ENCODE measurements around the gene ATP10A. TPM values are rescaled to one million over a fixed set of nuclear protein-coding genes. Genes with fewer than 3 reads are reported as not detected.

Gene ATP10A
- polyA plus RNA-seq, 3 donors, result 0.71 to 3.9 (median 0.92) TPM

DNA sequence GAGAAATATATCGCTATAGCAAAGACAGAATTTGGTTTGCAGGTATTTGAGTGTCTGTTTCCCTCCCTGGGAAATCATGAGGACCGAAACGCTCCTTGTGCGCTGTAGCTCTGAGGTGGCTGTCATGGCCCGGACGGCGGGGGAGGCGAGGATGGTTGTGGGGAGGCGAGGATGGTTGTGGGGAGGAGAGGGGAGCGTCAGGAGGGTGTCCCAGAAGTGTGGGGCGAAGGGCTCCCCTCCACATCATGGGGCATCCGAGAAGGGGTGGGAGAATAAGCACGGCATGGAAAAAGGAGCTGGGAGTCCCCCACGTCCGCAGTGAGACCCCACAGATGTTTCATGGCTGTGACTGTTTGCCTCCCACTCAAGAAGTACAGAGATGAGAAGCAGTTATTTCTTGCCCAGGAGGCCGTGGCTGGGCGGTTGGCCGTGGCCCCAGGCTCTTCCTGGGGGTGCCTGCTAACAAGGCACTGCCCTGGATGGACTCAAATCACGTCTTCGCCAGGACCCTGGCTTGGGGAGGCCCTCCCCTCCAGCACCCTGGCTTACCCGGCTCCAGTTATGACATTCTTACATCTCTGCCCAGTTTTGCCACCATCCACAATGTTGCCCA, 947 bp upstream of the ATP10A start:
- Mint-ChIP-seq H3K27me3 (ENCODE audit: low read depth in 3 of 3) (peaks cover 30 to 50% (median 31%) of the 10 kb centered on the region in 3 donors), H3K4me3 (peak overlapping the region; percentile 81 to 87), H3K4me1 (peaks cover 38% of the 10 kb centered on the region), H3K9me3 (peaks cover 0 to 9% (median 0%) of the 10 kb centered on the region in 7 donors), H3K27ac (no peak overlapping the region), H3K36me3 (peaks cover 3 to 10% of the 10 kb centered on the region in 2 donors)
- DNase-seq, result no peak
- H3K4me2 ChIP-seq (replicated peaks; ENCODE audit: extremely low read depth, low read length, poor library complexity, severe bottlenecking), result peak overlapping the region; percentile 98
- H2AFZ ChIP-seq (ENCODE audit: insufficient read depth, low read depth, low read length, poor library complexity, severe bottlenecking), result peak overlapping the region; percentile 89
- H3K27ac ChIP-seq (ENCODE audit: low read depth in 1 of 2, low read length in 2 of 2), result no peak overlapping the region
- H3K79me2 ChIP-seq (ENCODE audit: insufficient read depth, low read length), result peaks cover 15% of the 10 kb centered on the region
- 84% methylated on average over 16 of the region's 21 CpGs for WGBS (ENCODE audit: insufficient coverage)
- H3K9me3 ChIP-seq (replicated peaks in 1 of 2; ENCODE audit: control insufficient read depth in 1 of 2, insufficient read depth in 1 of 2, low read length in 2 of 2), result no peaks in the 10 kb centered on the region
- intact Hi-C loops (cut with micrococcal nuclease), result no loop called here
- H3K4me3 ChIP-seq (replicated peaks in 1 of 3; ENCODE audit: low read depth in 2 of 3, low read length in 3 of 3), result peak overlapping the region in 2 of 3 experiments; percentile 57 to 87
- H3K36me3 ChIP-seq (replicated peaks in 1 of 2; ENCODE audit: control insufficient read depth in 1 of 2, insufficient read depth in 2 of 2, low read length in 2 of 2), result no peaks in the 10 kb centered on the region
- H3K27me3 ChIP-seq (ENCODE audit: control insufficient read depth in 2 of 2, insufficient read depth in 2 of 2, low read length in 2 of 2), result peaks cover 0 to 28% of the 10 kb centered on the region in 2 donors
- TF ChIP-seq, protein P1, sequence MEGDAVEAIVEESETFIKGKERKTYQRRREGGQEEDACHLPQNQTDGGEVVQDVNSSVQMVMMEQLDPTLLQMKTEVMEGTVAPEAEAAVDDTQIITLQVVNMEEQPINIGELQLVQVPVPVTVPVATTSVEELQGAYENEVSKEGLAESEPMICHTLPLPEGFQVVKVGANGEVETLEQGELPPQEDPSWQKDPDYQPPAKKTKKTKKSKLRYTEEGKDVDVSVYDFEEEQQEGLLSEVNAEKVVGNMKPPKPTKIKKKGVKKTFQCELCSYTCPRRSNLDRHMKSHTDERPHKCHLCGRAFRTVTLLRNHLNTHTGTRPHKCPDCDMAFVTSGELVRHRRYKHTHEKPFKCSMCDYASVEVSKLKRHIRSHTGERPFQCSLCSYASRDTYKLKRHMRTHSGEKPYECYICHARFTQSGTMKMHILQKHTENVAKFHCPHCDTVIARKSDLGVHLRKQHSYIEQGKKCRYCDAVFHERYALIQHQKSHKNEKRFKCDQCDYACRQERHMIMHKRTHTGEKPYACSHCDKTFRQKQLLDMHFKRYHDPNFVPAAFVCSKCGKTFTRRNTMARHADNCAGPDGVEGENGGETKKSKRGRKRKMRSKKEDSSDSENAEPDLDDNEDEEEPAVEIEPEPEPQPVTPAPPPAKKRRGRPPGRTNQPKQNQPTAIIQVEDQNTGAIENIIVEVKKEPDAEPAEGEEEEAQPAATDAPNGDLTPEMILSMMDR (IDR thresholded peaks at IDR 0.05), result no peak
- peak overlapping the region; percentile 69 for H3K9ac ChIP-seq (ENCODE audit: insufficient read depth, low read length, poor library complexity, severe bottlenecking)
- H3K4me1 ChIP-seq (ENCODE audit: control insufficient read depth in 1 of 2, insufficient read depth in 2 of 2, low read length in 2 of 2), result peaks cover 36 to 45% of the 10 kb centered on the region in 2 donors
- no peaks in the 10 kb centered on the region for H4K20me1 ChIP-seq (ENCODE audit: insufficient read depth, low read length)

- peaks cover 39 to 49% of the 10 kb centered on the region in 2 donors for H3K4me1 ChIP-seq (ENCODE audit: control insufficient read depth in 1 of 2, insufficient read depth in 2 of 2, low read length in 2 of 2)
- peak overlapping the region; percentile 98 for H3K4me2 ChIP-seq (replicated peaks; ENCODE audit: extremely low read depth, low read length, poor library complexity, severe bottlenecking)
- peaks cover 0 to 9% (median 0%) of the 10 kb centered on the region in 7 donors for H3K9me3 Mint-ChIP-seq
- H3K9ac ChIP-seq (ENCODE audit: insufficient read depth, low read length, poor library complexity, severe bottlenecking), result peak overlapping the region; percentile 69
- H3K4me3 Mint-ChIP-seq, result peak overlapping the region; percentile 93 to 95
- H3K36me3 ChIP-seq (replicated peaks in 1 of 2; ENCODE audit: control insufficient read depth in 1 of 2, insufficient read depth in 2 of 2, low read length in 2 of 2), result no peaks in the 10 kb centered on the region
- TF ChIP-seq, protein P1 (IDR thresholded peaks at IDR 0.05), result no peak
- peak overlapping the region; percentile 89 for H2AFZ ChIP-seq (ENCODE audit: insufficient read depth, low read depth, low read length, poor library complexity, severe bottlenecking)
- no peak for DNase-seq
- peaks cover 0 to 28% of the 10 kb centered on the region in 2 donors for H3K27me3 ChIP-seq (ENCODE audit: control insufficient read depth in 2 of 2, insufficient read depth in 2 of 2, low read length in 2 of 2)
- peak overlapping the region; percentile 59 to 87 (median 69) for H3K4me3 ChIP-seq (replicated peaks in 1 of 3; ENCODE audit: low read depth in 2 of 3, low read length in 3 of 3)
- peaks cover 22% of the 10 kb centered on the region for H3K79me2 ChIP-seq (ENCODE audit: insufficient read depth, low read length)
- no peaks in the 10 kb centered on the region for H3K9me3 ChIP-seq (replicated peaks in 1 of 2; ENCODE audit: control insufficient read depth in 1 of 2, insufficient read depth in 1 of 2, low read length in 2 of 2)
- H3K4me1 Mint-ChIP-seq, result peaks cover 41% of the 10 kb centered on the region
- peak overlapping the region in 4 of 7 donors; percentile 26 to 77 (median 50) for H3K27ac Mint-ChIP-seq
- under 1% methylated on average over 69 of the region's 69 CpGs for WGBS (ENCODE audit: insufficient coverage)
- intact Hi-C loops (cut with micrococcal nuclease), result no loop called here
- H3K27ac ChIP-seq (ENCODE audit: low read depth in 1 of 2, low read length in 2 of 2), result peak overlapping the region in 1 of 2 donors; percentile 45
- no peaks in the 10 kb centered on the region for H4K20me1 ChIP-seq (ENCODE audit: insufficient read depth, low read length)
- H3K36me3 Mint-ChIP-seq, result peaks cover 11 to 16% of the 10 kb centered on the region in 2 donors
- H3K27me3 Mint-ChIP-seq (ENCODE audit: low read depth in 3 of 3), result peaks cover 30 to 50% (median 35%) of the 10 kb centered on the region in 3 donors
These were observed 536 bp downstream of the ATP10A start for GRCh38 chr15:25862472-25863110.

Data from CD14-positive monocyte (primary cell).